HG03460 (cell line): ENCODE measurements around the gene IP6K1.
A peak's percentile ranks its signal among the peaks of the same experiment; 100 is the strongest.
"Not testable (repeated sequence)": the region's sequence is repeated elsewhere in the genome, so short reads cannot be mapped to it uniquely, and the experiment has no call there.

ENCODE experiments used
- ATAC-seq: cut with Tn5 transposase; IDR thresholded peaks from one replicate; pipeline ENCODE4 v1.9.1; 2021; ENCODE audit not compliant: unreplicated experiment

Gene IP6K1

GRCh38 chr3:49690856-49691255 lies 95.5 kb downstream of the IP6K1 start:
- ATAC-seq = not testable (repeated sequence)

- ATAC-seq = peak; percentile 6
These were observed 96.3 kb downstream of the IP6K1 start for GRCh38 chr3:49689908-49690624.

GRCh38 chr3:49689046-49689907 lies 97.1 kb downstream of the IP6K1 start, which contains the start of the genes MST1 and RNF123:
Gene MST1 (minus strand): TSS chr3:49689474. CDS start chr3:49688691, 783 bp downstream.
Gene RNF123 (plus strand): TSS chr3:49689557. CDS start chr3:49691166, 1,609 bp downstream.
- peak; percentile 60 for ATAC-seq

GRCh38 chr3:49688338-49689045 lies 97.8 kb downstream of the IP6K1 start:
- ATAC-seq = peak; percentile 8

- ATAC-seq = not testable (repeated sequence)
These were observed 98.9 kb downstream of the IP6K1 start for GRCh38 chr3:49687424-49687795.

- ATAC-seq = not testable (repeated sequence)
These were observed 99.4 kb downstream of the IP6K1 start for GRCh38 chr3:49686769-49687423.

- ATAC-seq = not testable (repeated sequence)
These were observed 100.0 kb downstream of the IP6K1 start for GRCh38 chr3:49686346-49686745.

GRCh38 chr3:49685846-49686245 lies 100.5 kb downstream of the IP6K1 start:
- ATAC-seq = not testable (repeated sequence)

GRCh38 chr3:49685103-49685502 lies 101.2 kb downstream of the IP6K1 start:
- ATAC-seq = not testable (repeated sequence)

- not testable (repeated sequence) for ATAC-seq
These were observed 101.9 kb downstream of the IP6K1 start for GRCh38 chr3:49684453-49684852.

GRCh38 chr3:49683162-49683561 lies 103.2 kb downstream of the IP6K1 start:
- no peak for ATAC-seq

- no peak for ATAC-seq
These were observed 104.8 kb downstream of the IP6K1 start for GRCh38 chr3:49681543-49681942.

GRCh38 chr3:49681232-49681522 lies 105.2 kb downstream of the IP6K1 start:
- ATAC-seq = no peak

GRCh38 chr3:49680493-49681231 lies 105.7 kb downstream of the IP6K1 start:
- ATAC-seq = no peak

- ATAC-seq = no peak
These were observed 110.4 kb downstream of the IP6K1 start for GRCh38 chr3:49675912-49676311.

- peak; percentile 21 for ATAC-seq
These were observed 111.8 kb downstream of the IP6K1 start for GRCh38 chr3:49674497-49674983.
